ENCODE measurements around the gene MYH8.

The MYH8 gene

GRCh38 chr17:10421900-10422542, at the start of gene MYH8:
MYH8 (minus strand) TSS chr17:10421950; CDS start chr17:10420227, 1,723 bp downstream.
- DNase-seq (ENCODE audit: low read depth): no peak

DNA sequence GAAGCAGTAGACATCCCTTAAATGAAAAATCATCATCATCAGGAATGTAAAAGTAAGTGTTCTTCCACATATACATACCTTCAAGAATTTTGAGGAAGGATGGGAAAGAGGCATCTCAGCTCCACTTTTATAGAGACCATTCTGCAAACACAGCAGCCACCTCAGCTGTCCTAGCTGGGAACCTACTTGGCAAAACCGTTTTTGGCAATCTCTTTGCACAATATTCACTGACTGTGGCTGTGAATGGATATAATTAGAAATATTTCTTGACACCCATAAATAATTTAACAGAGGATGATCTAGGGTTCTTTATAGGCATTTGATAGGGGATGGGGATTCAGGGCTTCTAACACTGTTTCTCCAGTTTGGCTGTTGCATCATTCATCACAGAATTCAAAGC, 47.7 kb upstream of the MYH8 start, which contains the start of gene MYH4:
Gene MYH4 (minus strand): TSS at position 101 of the 400 bp plus-strand sequence. CDS start 2,814 bp downstream, outside the sequence.
- DNase-seq (ENCODE audit: low read depth): no peak

- no peak for DNase-seq (ENCODE audit: low read depth)
These were observed 41.7 kb upstream of the MYH8 start for GRCh38 chr17:10463402-10463801.

DNA sequence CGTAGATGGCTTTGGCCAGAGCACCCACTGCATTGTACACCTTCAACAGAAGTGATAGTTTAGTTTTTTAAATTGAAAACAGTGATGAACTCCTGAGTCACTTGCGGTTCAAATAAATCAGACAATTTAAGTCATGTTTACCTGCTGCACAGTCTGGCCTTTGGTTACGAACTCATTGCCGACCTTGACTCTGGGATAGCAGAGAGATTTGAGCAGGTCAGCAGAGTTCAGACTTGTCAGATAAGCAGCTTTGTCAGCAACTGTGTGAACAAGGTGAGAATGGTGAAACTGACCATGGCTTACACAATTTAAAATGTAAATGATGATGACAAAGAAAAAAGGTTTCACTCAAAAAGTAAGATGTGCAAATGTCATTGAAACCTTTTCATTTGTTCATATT, 38.3 kb upstream of the MYH8 start:
- DNase-seq (ENCODE audit: low read depth): no peak

- DNase-seq (ENCODE audit: low read depth): no peak
These were observed 37.0 kb upstream of the MYH8 start for GRCh38 chr17:10458701-10459100.

DNA sequence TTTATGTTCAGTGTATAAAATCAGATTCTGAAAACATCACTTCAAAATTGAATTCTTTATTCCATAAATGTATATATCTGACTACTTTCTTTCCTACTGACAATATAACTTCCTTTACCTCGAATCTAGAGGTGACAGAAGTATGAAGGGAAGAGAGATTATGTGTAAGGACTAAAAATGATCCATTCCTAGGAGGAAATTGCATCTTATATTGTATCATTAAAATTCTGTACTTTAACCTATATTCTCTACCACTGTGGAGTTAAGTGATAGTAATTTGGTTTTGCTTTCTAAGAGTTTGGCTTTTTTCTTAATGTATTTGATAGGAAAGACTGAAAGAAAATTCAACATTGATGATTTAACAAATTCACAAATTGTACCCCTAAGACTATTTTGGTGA, 36.2 kb upstream of the MYH8 start:
- no peak for DNase-seq (ENCODE audit: low read depth)

DNA sequence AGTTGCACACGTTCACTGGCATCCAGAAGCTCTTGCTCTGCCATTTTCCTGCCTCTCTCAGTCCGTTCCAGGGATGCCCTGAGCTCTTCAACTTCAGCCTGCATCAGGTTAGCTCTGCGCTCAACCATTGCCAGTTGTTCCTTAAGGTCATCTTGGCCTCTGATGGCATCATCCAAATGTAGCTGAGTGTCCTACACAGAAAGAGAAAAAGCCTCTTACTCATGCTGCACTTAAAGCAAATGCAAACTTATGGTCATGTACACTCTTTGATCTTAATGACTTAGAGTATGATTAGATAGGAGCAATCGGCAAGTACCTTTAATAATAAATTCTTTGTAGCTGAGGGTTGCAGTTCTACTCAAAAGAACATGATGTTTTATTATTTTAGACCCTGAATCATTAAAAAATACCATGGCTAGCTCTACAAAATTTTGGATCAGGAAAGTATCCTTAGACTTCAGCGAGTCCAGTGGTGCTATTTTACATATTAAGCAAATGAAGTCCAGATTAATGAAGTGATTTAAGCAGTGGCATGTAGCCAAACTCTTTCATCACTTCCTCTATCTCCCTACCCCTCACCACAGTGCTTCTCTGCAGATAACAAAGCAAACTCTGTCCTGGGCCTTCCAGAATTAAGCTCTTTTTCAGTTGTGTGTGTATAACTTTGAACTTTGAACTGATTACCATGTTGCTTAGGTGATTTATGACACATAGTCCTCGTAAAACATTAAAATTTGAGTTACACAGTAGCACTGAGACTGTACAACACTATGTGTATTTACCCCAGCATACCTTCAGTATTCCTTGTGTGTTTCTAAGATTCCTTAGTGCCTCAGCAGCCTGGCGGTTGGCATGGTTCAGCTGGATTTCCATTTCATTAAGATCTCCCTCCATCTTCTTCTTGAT, 25.5 kb upstream of the MYH8 start:
- DNase-seq (ENCODE audit: low read depth): no peak

DNA sequence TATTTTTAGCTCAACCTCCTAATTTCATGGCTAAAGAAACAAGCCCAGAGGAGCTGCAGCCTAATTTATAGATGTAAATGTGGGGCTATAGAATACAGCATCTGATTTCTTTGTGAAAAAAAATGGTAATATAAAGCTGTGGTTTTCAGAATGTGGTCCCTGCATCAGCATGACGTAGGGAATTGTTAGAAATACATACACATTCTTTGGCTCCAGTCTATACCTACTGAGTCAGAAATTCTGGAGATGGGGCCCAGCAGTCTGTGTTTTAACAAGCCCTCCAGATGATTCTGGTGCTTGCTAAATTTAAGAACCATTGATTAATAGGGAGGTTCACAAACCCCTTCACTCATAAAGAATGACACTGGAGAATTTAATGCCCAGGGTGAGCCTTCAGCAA, 18.1 kb upstream of the MYH8 start:
- no peak for DNase-seq (ENCODE audit: low read depth)

DNA sequence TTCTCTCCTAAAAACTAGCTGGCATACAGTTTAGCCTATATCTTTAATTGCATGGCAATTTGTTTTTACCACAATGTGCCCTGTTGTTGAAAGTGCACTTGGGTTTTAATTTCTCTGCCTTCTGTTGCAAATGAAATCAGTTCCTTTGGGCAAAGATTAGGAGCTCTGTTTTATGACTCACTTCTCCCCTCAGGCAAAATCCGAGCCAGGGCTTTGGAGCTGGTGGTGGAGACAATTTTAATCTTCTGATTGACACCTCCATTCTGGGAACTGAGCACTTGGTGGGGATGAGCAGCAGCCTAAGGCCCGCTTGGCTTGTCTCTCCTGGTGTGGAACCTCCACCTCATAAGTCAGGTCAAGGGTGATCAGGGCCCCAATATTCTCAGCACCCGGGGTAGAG, 13.3 kb upstream of the MYH8 start:
- no peak for DNase-seq (ENCODE audit: low read depth)

DNA sequence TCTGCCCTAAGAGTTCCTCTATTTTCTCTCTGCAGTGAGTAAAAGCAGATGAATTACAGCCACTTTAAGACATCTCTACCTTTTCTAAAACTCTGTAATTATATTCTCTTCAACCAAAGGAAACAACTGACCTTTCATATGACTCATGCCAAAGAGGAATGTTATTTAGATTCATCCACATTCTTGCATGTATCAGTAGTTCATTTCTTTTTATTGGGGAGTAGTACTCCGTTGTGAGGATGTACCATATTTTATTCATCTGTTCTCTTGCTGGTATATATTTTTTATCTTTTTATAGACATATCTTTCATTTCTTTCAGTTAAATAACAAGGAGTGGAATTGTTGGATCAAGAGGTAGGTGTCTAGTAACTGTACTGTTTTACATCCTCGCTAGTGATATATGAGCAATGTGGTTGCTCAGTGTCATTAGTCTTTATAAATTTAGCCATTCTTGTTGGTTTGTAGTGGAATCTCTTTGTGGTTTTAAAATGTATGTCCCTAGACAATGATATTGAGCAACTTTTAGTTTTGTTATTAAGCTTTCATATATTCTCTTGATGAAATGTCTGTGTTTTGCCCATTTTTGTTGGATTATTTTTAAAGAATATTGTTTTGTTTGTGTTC, 7.8 kb upstream of the MYH8 start:
- DNase-seq (ENCODE audit: low read depth): no peak

DNA sequence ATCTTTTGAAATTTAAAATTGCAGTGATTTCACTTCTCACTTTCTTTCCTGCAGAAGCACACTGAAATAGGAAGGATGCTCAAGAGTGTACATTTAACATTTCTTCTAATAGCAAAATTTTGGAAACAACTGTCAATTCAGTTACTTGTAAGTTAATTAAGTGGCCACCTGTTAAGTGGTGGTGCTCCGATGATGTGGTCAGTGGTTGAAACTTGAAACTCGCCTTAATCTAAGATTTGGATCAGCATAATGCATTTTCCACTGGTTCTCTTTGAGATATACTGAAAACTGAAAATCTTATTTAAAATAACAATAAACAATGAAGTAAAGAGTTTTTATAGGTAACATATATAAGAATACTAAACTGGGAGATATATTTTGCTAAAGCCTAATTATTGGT, 7.0 kb upstream of the MYH8 start:
- no peak for DNase-seq (ENCODE audit: low read depth)

- DNase-seq (ENCODE audit: low read depth): no peak
These were observed 539 bp downstream of the MYH8 start for GRCh38 chr17:10421211-10421610.

DNA sequence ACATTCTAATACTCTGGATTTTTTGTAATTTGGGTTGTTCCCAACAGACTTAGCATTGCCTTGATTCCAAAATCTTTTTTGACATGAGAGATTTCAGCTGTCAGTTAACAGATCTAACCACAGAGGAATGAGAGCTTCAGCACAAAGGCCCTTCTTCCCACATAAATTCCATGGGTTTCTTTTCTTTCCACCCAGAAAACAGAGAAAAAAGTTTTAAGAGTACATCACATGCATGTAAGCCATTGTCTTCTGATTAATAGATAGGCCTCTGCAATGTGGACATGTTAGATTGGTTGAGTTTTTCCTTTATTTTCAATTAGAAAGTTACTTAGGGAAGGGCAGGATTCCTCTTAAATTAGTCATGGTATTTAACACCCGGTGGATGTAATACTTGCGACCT, 939 bp downstream of the MYH8 start:
- no peak for DNase-seq (ENCODE audit: low read depth)

DNA sequence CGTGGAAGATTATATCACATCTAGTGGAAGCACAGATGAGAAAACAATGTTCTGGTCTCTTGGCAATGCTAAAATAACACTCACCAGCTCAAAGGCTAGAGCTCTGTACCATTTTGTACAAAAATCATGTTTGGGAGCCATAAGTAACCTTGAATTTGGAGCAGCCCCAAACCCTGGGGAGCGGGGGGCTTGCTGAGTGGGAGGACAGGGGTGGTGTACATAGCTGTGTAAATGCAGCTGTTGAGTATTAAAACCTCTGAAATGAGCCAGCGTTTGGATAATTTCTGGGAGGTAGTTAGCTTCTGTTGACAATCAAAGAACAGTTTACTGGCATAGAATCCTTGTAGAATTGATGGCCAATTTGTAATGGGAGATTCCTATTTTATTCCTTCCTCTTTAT, 4.3 kb downstream of the MYH8 start:
- DNase-seq (ENCODE audit: low read depth): no peak

GRCh38 chr17:10415161-10415560, 6.6 kb downstream of the MYH8 start:
- DNase-seq (ENCODE audit: low read depth): no peak

GRCh38 chr17:10403589-10403988, 18.2 kb downstream of the MYH8 start:
- no peak for DNase-seq (ENCODE audit: low read depth)

- no peak for DNase-seq (ENCODE audit: low read depth)
These were observed 23.4 kb downstream of the MYH8 start for GRCh38 chr17:10398352-10398751.

DNA sequence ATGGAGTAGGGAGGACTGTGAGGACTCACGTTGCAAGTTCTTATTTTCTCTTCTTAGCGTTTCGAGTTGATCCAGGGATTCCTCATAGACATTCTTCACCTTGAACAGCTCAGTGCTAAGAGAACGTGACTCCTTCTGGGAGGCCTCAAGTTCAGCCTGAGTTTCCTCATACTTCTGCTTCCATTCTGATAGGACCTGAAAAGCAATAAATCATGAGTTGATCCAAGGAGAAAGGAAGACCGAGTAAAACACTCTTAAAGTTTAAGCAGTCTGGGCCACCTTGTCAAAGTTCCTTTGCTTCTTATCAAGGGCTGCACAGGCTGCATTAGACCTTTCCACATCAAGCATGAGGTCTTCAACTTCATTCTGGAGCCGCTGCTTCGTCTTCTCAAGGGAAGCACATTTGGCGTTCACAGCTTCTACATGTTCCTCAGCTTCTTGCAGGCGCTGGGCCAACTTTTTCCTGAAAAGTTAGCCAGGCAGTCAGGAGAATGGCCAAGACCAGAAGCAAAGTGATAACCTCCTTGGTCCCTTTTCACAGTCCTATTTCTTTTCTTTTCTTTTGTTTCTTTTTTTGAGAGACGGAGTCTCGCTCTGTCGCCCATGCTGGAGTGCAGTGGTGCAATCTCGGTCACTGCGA, 25.1 kb downstream of the MYH8 start:
- DNase-seq (ENCODE audit: low read depth): no peak

DNA sequence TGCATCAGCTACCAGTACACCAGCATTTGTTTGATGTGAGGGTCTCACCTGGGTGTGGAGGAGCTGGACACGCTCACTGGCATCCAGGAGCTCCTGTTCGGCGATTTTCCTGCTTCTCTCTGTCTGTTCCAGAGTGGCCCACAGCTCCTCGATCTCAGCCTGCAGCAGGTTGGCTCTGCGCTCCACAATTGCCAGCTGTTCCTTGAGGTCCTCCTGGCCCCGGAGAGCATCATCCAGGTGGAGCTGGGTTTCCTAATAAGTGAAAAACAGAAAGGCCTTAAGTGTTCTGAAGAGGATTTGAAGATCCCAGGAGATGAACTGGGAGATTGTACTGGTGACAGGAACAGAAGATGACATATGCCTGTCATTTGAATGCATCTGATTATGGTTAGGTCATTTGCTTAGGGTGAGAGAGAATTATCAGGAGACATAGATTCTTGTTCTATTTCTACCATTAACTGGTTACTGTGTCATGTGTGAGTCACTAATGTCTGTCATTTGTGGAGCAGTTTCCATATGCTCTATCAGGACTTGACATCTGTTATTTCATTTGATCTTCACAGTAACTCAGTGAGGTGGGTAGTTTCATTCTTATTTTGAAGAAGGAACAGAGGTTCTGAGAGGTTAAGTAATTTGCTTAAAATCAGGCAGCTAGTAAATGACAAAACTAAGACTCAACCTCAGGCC, 27.4 kb downstream of the MYH8 start:
- DNase-seq (ENCODE audit: low read depth): no peak

DNA sequence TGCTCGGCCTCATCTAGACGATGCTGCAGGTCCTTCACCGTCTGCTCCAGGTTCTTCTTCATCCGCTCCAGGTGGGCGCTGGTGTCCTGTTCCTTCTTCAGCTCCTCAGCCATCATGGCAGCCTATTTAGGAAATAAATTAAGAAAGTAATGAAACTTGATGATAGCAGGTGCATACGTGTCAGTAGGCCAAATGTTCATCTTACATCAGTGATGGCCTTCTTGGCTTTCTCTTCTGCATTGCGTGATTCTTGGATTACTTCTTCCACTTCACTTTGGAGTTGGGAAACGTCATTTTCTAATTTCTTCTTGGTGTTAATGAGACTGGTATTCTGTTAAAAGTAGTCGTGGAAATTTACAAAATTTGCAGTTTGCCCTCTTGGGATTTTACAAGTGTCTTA, 28.9 kb downstream of the MYH8 start:
- no peak for DNase-seq (ENCODE audit: low read depth)

GRCh38 chr17:10385871-10386270, 35.9 kb downstream of the MYH8 start:
- no peak for DNase-seq (ENCODE audit: low read depth)

DNA sequence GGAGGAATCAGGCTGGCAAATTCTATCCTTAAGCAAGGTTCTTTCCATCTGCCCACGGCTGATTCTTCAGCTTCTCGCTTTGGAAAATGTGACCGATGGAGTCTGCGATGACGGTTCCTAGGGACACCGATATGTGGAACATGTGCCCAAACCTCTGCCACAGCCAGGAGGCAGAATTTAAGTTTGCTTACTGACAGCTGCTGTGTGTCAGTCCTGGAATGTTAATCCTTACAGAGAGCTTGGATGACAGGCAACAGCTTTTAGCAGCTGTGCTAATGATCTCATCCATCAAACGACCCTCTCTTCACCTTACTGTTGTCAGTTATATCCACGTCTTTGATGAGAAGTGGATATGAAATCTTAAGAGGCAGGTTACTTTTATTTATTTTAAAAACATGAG, 37.6 kb downstream of the MYH8 start:
- no peak for DNase-seq (ENCODE audit: low read depth)

Measured in stimulated activated CD8-positive, alpha-beta memory T cell treated with anti-CD3 and anti-CD28 coated beads, Interleukin-12 subunit alpha, Interleukin-12 subunit beta, amount 100 ng/mL, for 1 hour (primary cell).